GM12878 (cell line): ENCODE results near the gene NEB. TPM values are rescaled to one million over a fixed set of nuclear protein-coding genes. Genes with fewer than 3 reads are reported as not detected.

Source experiments
- ATAC-seq: fragments of 200-7000 bp; cut with Tn5 transposase; 3 replicates; pipeline ENCODE4 v1.9.1; 2020; ENCODE audit warnings: mild to moderate bottlenecking, moderate library complexity
- BruUV-seq: library from RNA; stranded (reverse); fragments of 400-500 nt; replicated peaks from 2 replicates; lab custom pipeline; 2021; lab: Mats Ljungman, UMichigan
- CTCF ChIA-PET: fragments of 300-600 bp; sonication (Branson Sonifier 250); formaldehyde crosslinking; extraction: SDS; loops from one replicate; lab custom pipeline; 2021; ENCODE audit warnings: inconsistent platforms; lab: Yijun Ruan, JAX
- POLR2A ChIA-PET: fragments of 350-600 bp; formaldehyde crosslinking; extraction: SDS; loops from one replicate; lab custom pipeline; 2021; ENCODE audit warnings: inconsistent platforms; lab: Charles Lee
- RAD21 ChIA-PET: fragments of 300-600 bp; sonication (Branson Sonifier 250); formaldehyde crosslinking; loops from one replicate; lab custom pipeline; 2023; ENCODE audit warnings: antibody characterized with exemption; ENCODE audit not compliant: unreplicated experiment; lab: Charles Lee
- SMC1A ChIA-PET: fragments of 300-600 bp; sonication (Branson Sonifier 250); formaldehyde crosslinking; loops from one replicate; lab custom pipeline; 2023; ENCODE audit not compliant: unreplicated experiment, uncharacterized antibody; lab: Charles Lee
- DNase-seq: peaks from one replicate; pipeline ENCODE4 v3.0.0-alpha.2; 2011; ENCODE audit warnings: low read depth, low spot score
- FAIRE-seq: peaks from 3 replicates; lab custom pipeline; 2011; peaks lifted over from hg19 to GRCh38; lab: Jason Lieb, UNC
- H2AFZ ChIP-seq: 2 replicates; pipeline ENCODE4 v1.6.0; 2011; ENCODE audit warnings: low read depth, low read length, control low read depth; ENCODE audit not compliant: control insufficient read depth
- H3K27ac ChIP-seq: 2 replicates; pipeline ENCODE4 v1.5.1; 2011; ENCODE audit warnings: control low read depth; ENCODE audit not compliant: control insufficient read depth, insufficient read depth
- H3K27me3 ChIP-seq, 2 experiments: replicated peaks in 1 of 2; 2 replicates each; pipeline versions ENCODE4 v1.6.0 to v1.6.1; 2011; ENCODE audit warnings: low read length in 1 of 2; ENCODE audit not compliant: control insufficient read depth in 2 of 2, insufficient read depth in 2 of 2
- H3K36me3 ChIP-seq, 2 experiments: 2 replicates each; pipeline ENCODE4 v1.5.1; 2011; ENCODE audit warnings: low read length in 1 of 2; ENCODE audit not compliant: control insufficient read depth in 2 of 2, insufficient read depth in 2 of 2
- H3K4me1 ChIP-seq: 2 replicates; pipeline ENCODE4 v1.6.1; 2011; ENCODE audit warnings: mild to moderate bottlenecking, low read length, moderate library complexity, mixed read lengths; ENCODE audit not compliant: control insufficient read depth, insufficient read depth
- H3K4me2 ChIP-seq: 2 replicates; pipeline ENCODE4 v1.6.0; 2011; ENCODE audit warnings: control low read depth; ENCODE audit not compliant: control insufficient read depth, insufficient read depth
- H3K4me3 ChIP-seq: fragments of 200-600 bp; sonication (generic); 2 replicates; pipeline ENCODE4 v1.5.1; 2016
- H3K79me2 ChIP-seq: 2 replicates; pipeline ENCODE4 v1.6.0; 2011; ENCODE audit warnings: low read length; ENCODE audit not compliant: control insufficient read depth, insufficient read depth
- H3K9ac ChIP-seq: 2 replicates; pipeline ENCODE4 v1.8.0; 2011; ENCODE audit warnings: low read length, control low read depth, mixed read lengths; ENCODE audit not compliant: control insufficient read depth, insufficient read depth
- H3K9me3 ChIP-seq: replicated peaks from 3 replicates; pipeline ENCODE4 v1.5.1; 2011; ENCODE audit warnings: mild to moderate bottlenecking, low read length; ENCODE audit not compliant: control insufficient read depth, insufficient read depth
- H4K20me1 ChIP-seq: 2 replicates; pipeline ENCODE4 v1.6.0; 2011; ENCODE audit not compliant: control insufficient read depth, insufficient read depth
- ASH2L ChIP-seq: fragments of 300-600, 200-600 bp; sonication (generic); IDR thresholded peaks from 2 replicates; pipeline ENCODE4 v1.6.1; 2017; ENCODE audit warnings: low read depth, mild to moderate bottlenecking, borderline replicate concordance
- KLF5 ChIP-seq: fragments of 450-650 bp; IDR thresholded peaks from 2 replicates; pipeline ENCODE4 v1.6.1; 2014; ENCODE audit warnings: mild to moderate bottlenecking; ENCODE audit not compliant: partially characterized antibody
- ZNF24 ChIP-seq: fragments of 450-650 bp; IDR thresholded peaks from 2 replicates; pipeline ENCODE4 v1.6.1; 2017; ENCODE audit warnings: antibody characterized with exemption, mild to moderate bottlenecking
- in situ Hi-C: fragments of 300-500 bp; cut with MboI; formaldehyde crosslinking; loops from 9 replicates; pipeline ENCODE4 v1.14.3; 2018; ENCODE audit warnings: mixed read lengths
- intact Hi-C: fragments of 100-400 bp; cut with micrococcal nuclease; formaldehyde crosslinking; loops from one replicate; pipeline ENCODE4 v1.14.2; 2022; ENCODE audit not compliant: unreplicated experiment
- polyA plus RNA-seq, 11 experiments: library from polyadenylated mRNA; depleted of rRNA in 4 of 11; unstranded in 6 of 11; stranded (reverse) in 5 of 11; fragments of >200 nt; fragmentation: Nextera tagmentation in 4 of 11; fragmentation: Illumina TruSeq in 1 of 11; extraction: Ambion mirVana in 4 of 11; extraction: Trizol in 1 of 11; gene quantifications; 1 replicate in 1 of 11; 2 replicates in 10 of 11; pipeline versions ENCODE4 v1.2.1 to v1.2.3, GENCODE V29; 2011 to 2016; ENCODE audit warnings: inconsistent platforms in 2 of 11, missing spikeins in 2 of 11, low read depth in 1 of 11
- total RNA-seq, 4 experiments: library from RNA; depleted of rRNA in 3 of 4; stranded (reverse); fragments of >200 nt in 3 of 4; fragmentation: Illumina TruSeq in 1 of 4; extraction: Trizol in 1 of 4; gene quantifications; 2 replicates each; pipeline versions ENCODE4 v1.2.1 to v1.2.3, GENCODE V29; 2013 to 2021
- TF ChIP-seq, protein P1 (sequence below): fragments of 450-650 bp; IDR thresholded peaks from 2 replicates; pipeline ENCODE4 v1.6.1; 2014; ENCODE audit warnings: mild to moderate bottlenecking
- TF ChIP-seq, protein P2 (sequence below): fragments of 450-650 bp; formaldehyde crosslinking; IDR thresholded peaks from 2 replicates; pipeline ENCODE4 v1.4.0; 2022; ENCODE audit warnings: mild to moderate bottlenecking, moderate library complexity

Gene NEB
- total and polyA plus RNA-seq, 10 of the 15 experiments (the other 5 are each of a cell fraction or from before 2014, with no cell fraction given), result 0.04 to 0.77 (median 0.12) TPM

DNA sequence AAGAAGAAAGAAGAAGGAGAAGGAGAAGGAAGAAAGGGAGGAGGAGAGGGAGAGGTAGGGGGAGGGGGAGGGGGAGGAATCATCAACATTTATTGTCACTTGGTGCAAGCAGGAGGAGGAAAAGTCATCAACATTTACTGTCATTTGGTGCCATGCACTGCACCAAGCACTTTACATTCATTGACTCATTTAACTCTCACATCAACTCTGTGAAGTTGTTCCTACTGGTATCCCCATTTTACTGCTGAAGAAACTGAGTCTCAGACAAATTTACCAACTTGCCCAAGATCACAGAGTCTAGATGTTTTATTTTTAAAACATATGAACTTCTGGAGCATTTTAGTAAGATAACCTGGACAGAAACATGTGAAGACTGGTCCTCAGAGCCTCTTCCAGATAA, 46.7 kb upstream of the NEB start:
- Histone ChIP-seq H3K36me3 (peaks cover 0 to 3% of the 10 kb centered on the region in 2 experiments; a peak in 1 of 4 replicates), H3K27me3 (no peaks in the 10 kb centered on the region), H3K9ac (no peak overlapping the region), H3K4me2 (no peak overlapping the region), H3K4me1 (no peaks in the 10 kb centered on the region), H4K20me1 (no peaks in the 10 kb centered on the region), H3K9me3 (no peaks in the 10 kb centered on the region), H2AFZ (no peak overlapping the region), H3K79me2 (no peaks in the 10 kb centered on the region), H3K27ac (no peak overlapping the region), H3K4me3 (no peak overlapping the region)
- CTCF ChIA-PET, result no interaction called here
- TF ChIP-seq, protein P1, sequence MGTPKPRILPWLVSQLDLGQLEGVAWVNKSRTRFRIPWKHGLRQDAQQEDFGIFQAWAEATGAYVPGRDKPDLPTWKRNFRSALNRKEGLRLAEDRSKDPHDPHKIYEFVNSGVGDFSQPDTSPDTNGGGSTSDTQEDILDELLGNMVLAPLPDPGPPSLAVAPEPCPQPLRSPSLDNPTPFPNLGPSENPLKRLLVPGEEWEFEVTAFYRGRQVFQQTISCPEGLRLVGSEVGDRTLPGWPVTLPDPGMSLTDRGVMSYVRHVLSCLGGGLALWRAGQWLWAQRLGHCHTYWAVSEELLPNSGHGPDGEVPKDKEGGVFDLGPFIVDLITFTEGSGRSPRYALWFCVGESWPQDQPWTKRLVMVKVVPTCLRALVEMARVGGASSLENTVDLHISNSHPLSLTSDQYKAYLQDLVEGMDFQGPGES, result no peak
- TF ChIP-seq ASH2L (no peak), ZNF24 (no peak), KLF5 (no peak)
- TF ChIP-seq, protein P2, sequence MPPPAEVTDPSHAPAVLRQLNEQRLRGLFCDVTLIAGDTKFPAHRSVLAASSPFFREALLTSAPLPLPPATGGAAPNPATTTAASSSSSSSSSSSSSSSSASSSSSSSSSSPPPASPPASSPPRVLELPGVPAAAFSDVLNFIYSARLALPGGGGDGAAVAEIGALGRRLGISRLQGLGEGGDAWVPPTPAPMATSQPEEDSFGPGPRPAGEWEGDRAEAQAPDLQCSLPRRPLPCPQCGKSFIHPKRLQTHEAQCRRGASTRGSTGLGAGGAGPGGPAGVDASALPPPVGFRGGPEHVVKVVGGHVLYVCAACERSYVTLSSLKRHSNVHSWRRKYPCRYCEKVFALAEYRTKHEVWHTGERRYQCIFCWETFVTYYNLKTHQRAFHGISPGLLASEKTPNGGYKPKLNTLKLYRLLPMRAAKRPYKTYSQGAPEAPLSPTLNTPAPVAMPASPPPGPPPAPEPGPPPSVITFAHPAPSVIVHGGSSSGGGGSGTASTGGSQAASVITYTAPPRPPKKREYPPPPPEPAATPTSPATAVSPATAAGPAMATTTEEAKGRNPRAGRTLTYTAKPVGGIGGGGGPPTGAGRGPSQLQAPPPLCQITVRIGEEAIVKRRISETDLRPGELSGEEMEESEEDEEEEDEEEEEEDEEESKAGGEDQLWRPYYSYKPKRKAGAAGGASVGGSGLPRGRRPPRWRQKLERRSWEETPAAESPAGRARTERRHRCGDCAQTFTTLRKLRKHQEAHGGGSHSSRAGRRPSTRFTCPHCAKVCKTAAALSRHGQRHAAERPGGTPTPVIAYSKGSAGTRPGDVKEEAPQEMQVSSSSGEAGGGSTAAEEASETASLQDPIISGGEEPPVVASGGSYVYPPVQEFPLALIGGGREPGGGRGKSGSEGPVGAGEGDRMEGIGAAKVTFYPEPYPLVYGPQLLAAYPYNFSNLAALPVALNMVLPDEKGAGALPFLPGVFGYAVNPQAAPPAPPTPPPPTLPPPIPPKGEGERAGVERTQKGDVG (CRISPR knock-in tag), result no peak
- SMC1A ChIA-PET, result no interaction called here
- BruUV-seq, result no TSS peak
- POLR2A ChIA-PET, result no interaction called here
- intact Hi-C loops (no loop called here), in situ Hi-C loops (no loop called here)
- FAIRE-seq (no peak), DNase-seq (no peak), ATAC-seq (no peak)
- RAD21 ChIA-PET, result no interaction called here
